Heart left ventricle (tissue), 13 donors: ENCODE data around the gene SPATA1.

ENCODE experiments used
- CTCF ChIP-seq, 12 donors: fragments of 200-600 bp; sonication (generic) in 4 of 12; IDR thresholded peaks; one replicate each; pipeline versions ENCODE4 v1.5.0 to v1.8.0; 2018 to 2022; ENCODE audit warnings: antibody characterized with exemption in 12 of 12, mild to moderate bottlenecking in 5 of 12
- POLR2A ChIP-seq, 2 donors: fragments of 450-650 bp; IDR thresholded peaks; one replicate each; pipeline ENCODE4 v1.6.1; 2017; ENCODE audit warnings: antibody characterized with exemption in 2 of 2, mild to moderate bottlenecking in 2 of 2, moderate library complexity in 2 of 2
- donor health status: ischemic (EF 13 %, LVEDD 7.1; RV severe dilation, severe dysfunction).
- donor health status: DM: no; HTN: yes; CAD: no.
- donor health status: DM: no; HTN: no; CAD: no.
- donor health status: ischemic (EF 25% LVEDD 6.9; RV normal size, moderate dysfunction).
- donor health status: ischemic (EF 25% LVEDD 5.7; RV mildly dilated, moderate dysfunction).
- donor health status: ischemic (EF 35%, LVEDD 5.7; RV mildly dilated, moderate dysfunction).
- donor health status: nonischemic (EF 11% LVEDD 7.7; RV severe dilation, severe dysfunction).
- donor health status: DM: yes; HTN: yes; CAD: no.
- donor health status: PGD.
- donor health status: ischemic (EF 29% LVEDD 5.4; RV normal size, mild dysfunction).
- donor health status: nonischemic (EF 23%, LVEDD 6.1; RV moderate dilation, normal function).

GRCh38 chr1:84597011-84597410 lies 90.8 kb downstream of the SPATA1 start:
- no peak for TF ChIP-seq CTCF (IDR thresholded peaks at IDR 0.05)
- TF ChIP-seq POLR2A (IDR thresholded peaks at IDR 0.05): no peak
